Measurements from ENCODE around the gene SLC34A3. TPM values are rescaled to one million over a fixed set of nuclear protein-coding genes. Genes with fewer than 3 reads are reported as not detected.

The SLC34A3 gene
- total RNA-seq, 2 experiments from 2014 or later = not detected

GRCh38 chr9:137253717-137254623, 23.3 kb downstream of the SLC34A3 start:
- POLR2A ChIA-PET = interaction anchor here (0.8 to 7.2 kb wide), 4 partner anchors 10 to 56 kb away, joined by 3 to 113 read pairs (median 4); partner anchors contain the start of genes RNF224 and TUBB4B
- no peak for DNase-seq
- Mint-ChIP-seq H3K9me3 (no peaks in the 10 kb centered on the region), H3K4me3 (peak overlapping the region; percentile 83), H3K36me3 (ENCODE audit: low read depth) (peaks cover 10% of the 10 kb centered on the region), H3K27ac (peak overlapping the region; percentile 69), H3K4me1 (ENCODE audit: low read depth) (peaks cover 14% of the 10 kb centered on the region), H3K27me3 (no peaks in the 10 kb centered on the region)
- ATAC-seq = no peak
- intact Hi-C loops (cut with micrococcal nuclease) = no loop called here
- CTCF ChIA-PET = interaction anchor here (0.9 to 2.5 kb wide), 6 partner anchors 13 to 169 kb away, joined by 3 to 19 read pairs (median 4); partner anchors contain the start of genes EXD3, NOXA1, RNF224 and TUBB4B
- no peak for TF ChIP-seq CTCF (IDR thresholded peaks at IDR 0.05)

- ATAC-seq = peak; percentile 94
- CTCF ChIA-PET = interaction anchor here (0.9 to 2.5 kb wide), 5 partner anchors 14 to 168 kb away, joined by 3 to 19 read pairs (median 4); partner anchors contain the start of genes EXD3, NOXA1 and TUBB4B
- no peak for TF ChIP-seq CTCF (IDR thresholded peaks at IDR 0.05)
Measured at GRCh38 chr9:137254624-137255447, 24.1 kb downstream of the SLC34A3 start, which contains the start of gene NELFB. TSS of gene NELFB (plus strand) at chr9:137255327.

GRCh38 chr9:137255448-137256114, 24.9 kb downstream of the SLC34A3 start:
- peak overlapping the region; percentile 83 for H3K4me3 Mint-ChIP-seq
- POLR2A ChIA-PET = interaction anchor here (0.8 to 7.2 kb wide), 7 partner anchors 10 to 140 kb away, joined by 3 to 113 read pairs (median 3); partner anchors contain the start of genes NRARP and TUBB4B
- intact Hi-C loops (cut with micrococcal nuclease) = no loop called here
- peaks cover 14% of the 10 kb centered on the region for H3K4me1 Mint-ChIP-seq (ENCODE audit: low read depth)
- H3K27me3 Mint-ChIP-seq = no peaks in the 10 kb centered on the region
- DNase-seq (peak; percentile 39), ATAC-seq (no peak)
- peak overlapping the region; percentile 79 for H3K27ac Mint-ChIP-seq
- TF ChIP-seq CTCF (IDR thresholded peaks at IDR 0.05) = no peak
- H3K9me3 Mint-ChIP-seq = no peaks in the 10 kb centered on the region
- peaks cover 10% of the 10 kb centered on the region for H3K36me3 Mint-ChIP-seq (ENCODE audit: low read depth)
- CTCF ChIA-PET = interaction anchor here (1.0 to 2.5 kb wide), 5 partner anchors 14 to 31 kb away, joined by 3 to 19 read pairs (median 11); partner anchors contain the start of gene TUBB4B

More at GRCh38 chr9:137254624-137255447, 24.1 kb downstream of the SLC34A3 start, which contains the start of gene NELFB:
- H3K27ac Mint-ChIP-seq = peak within 1 kb of the TSS; percentile 79
- H3K9me3 Mint-ChIP-seq = no peaks in the 10 kb centered on the region
- no peaks in the 10 kb centered on the region for H3K27me3 Mint-ChIP-seq
- intact Hi-C loops (cut with micrococcal nuclease) = no loop called here
- H3K4me3 Mint-ChIP-seq = peak within 1 kb of the TSS; percentile 83
- peaks cover 10% of the 10 kb centered on the region for H3K36me3 Mint-ChIP-seq (ENCODE audit: low read depth)
- peaks cover 14% of the 10 kb centered on the region for H3K4me1 Mint-ChIP-seq (ENCODE audit: low read depth)
- POLR2A ChIA-PET = interaction anchor here (0.8 to 7.2 kb wide), 8 partner anchors 9 to 57 kb away, joined by 3 to 113 read pairs (median 4); partner anchors contain the start of genes NRARP, RNF224 and TUBB4B
- DNase-seq = peak; percentile 93

- Mint-ChIP-seq H3K4me1 (ENCODE audit: low read depth) (peaks cover 14% of the 10 kb centered on the region), H3K9me3 (no peaks in the 10 kb centered on the region), H3K27me3 (no peaks in the 10 kb centered on the region), H3K4me3 (peak overlapping the region; percentile 83), H3K36me3 (ENCODE audit: low read depth) (peaks cover 10% of the 10 kb centered on the region), H3K27ac (no peak overlapping the region)
- intact Hi-C loops (cut with micrococcal nuclease) = no loop called here
- DNase-seq (no peak), ATAC-seq (no peak)
- ChIA-PET CTCF (interaction anchor here (1.0 to 1.5 kb wide), 5 partner anchors 16 to 160 kb away, joined by 3 to 13 read pairs (median 3); no protein-coding TSS in a partner anchor), POLR2A (interaction anchor here (0.8 to 7.2 kb wide), 6 partner anchors 11 to 141 kb away, joined by 3 to 113 read pairs (median 4); partner anchors contain the start of gene TUBB4B)
- no peak for TF ChIP-seq CTCF (IDR thresholded peaks at IDR 0.05)
Measured at GRCh38 chr9:137256362-137256761, 25.7 kb downstream of the SLC34A3 start.

Data from activated CD8-positive, alpha-beta T cell treated with anti-CD3 and anti-CD28 coated beads for 36 hours (primary cell).